NT2/D1 (cell line): ENCODE measurements around the gene ARSI.

ENCODE experiments used
- SUZ12 ChIP-seq: IDR thresholded peaks from 2 replicates; pipeline ENCODE4 v1.6.1; 2011; ENCODE audit not compliant: insufficient read length, insufficient read depth; ENCODE audit errors: extremely low read depth
- YY1 ChIP-seq: IDR thresholded peaks from 2 replicates; pipeline ENCODE4 v1.6.1; 2011; ENCODE audit not compliant: insufficient read length, insufficient read depth
- ZNF274 ChIP-seq: IDR thresholded peaks from 2 replicates; pipeline ENCODE4 v1.6.1; 2011; ENCODE audit warnings: mild to moderate bottlenecking, low read depth, low read length

DNA sequence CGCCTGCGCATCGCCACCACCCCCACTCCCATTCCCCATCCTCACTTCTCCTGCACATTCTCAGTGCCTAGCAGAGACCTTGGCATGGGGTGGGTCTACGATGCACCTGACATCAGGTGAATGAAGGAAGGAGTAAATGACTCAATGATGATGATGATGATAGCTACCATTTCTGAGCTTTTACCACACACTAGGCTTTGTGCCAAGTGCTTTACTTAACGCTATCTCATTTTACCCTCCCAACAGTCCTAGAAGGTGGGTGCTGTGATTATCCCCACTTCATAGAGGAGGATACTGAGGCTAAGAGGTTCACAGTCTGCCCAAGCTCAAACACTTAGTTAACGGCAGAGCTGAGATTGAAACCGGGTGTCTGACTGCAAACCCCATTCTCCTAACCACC lies 40.2 kb downstream of the ARSI start:
- TF ChIP-seq YY1 (no peak), SUZ12 (no peak), ZNF274 (no peak)
